Parathyroid adenoma (tissue), 2 donors: Measurements from ENCODE around the gene TRIM32.

ENCODE experiments used
- H2AFZ ChIP-seq: fragments of 300-600 bp; sonication (generic); one replicate; pipeline ENCODE4 v1.7.0; 2017; ENCODE audit warnings: antibody characterized with exemption, mild to moderate bottlenecking
- H3K27ac ChIP-seq: fragments of 300-600 bp; sonication (generic); one replicate; pipeline ENCODE4 v1.7.0; 2017
- H3K27me3 ChIP-seq: fragments of 300-600 bp; sonication (generic); one replicate; pipeline ENCODE4 v1.7.0; 2017; ENCODE audit warnings: low read length; ENCODE audit not compliant: control insufficient read depth, insufficient read depth
- H3K36me3 ChIP-seq: fragments of 300-600 bp; sonication (generic); one replicate; pipeline ENCODE4 v1.7.0; 2017; ENCODE audit warnings: low read length; ENCODE audit not compliant: control insufficient read depth, insufficient read depth
- H3K4me1 ChIP-seq: fragments of 300-600 bp; sonication (generic); one replicate; pipeline ENCODE4 v1.7.0; 2017; ENCODE audit warnings: control low read depth
- H3K4me2 ChIP-seq: fragments of 300-600 bp; sonication (generic); one replicate; pipeline ENCODE4 v1.7.0; 2017; ENCODE audit warnings: low read length
- H3K4me3 ChIP-seq: fragments of 300-600 bp; sonication (generic); one replicate; pipeline ENCODE4 v1.7.0; 2017; ENCODE audit warnings: low read depth, low read length
- H3K79me2 ChIP-seq: fragments of 300-600 bp; sonication (generic); one replicate; pipeline ENCODE4 v1.7.0; 2017; ENCODE audit warnings: control low read depth
- H3K9ac ChIP-seq: fragments of 300-600 bp; sonication (generic); one replicate; pipeline ENCODE4 v1.7.0; 2017; ENCODE audit warnings: mild to moderate bottlenecking
- H3K9me3 ChIP-seq: fragments of 300-600 bp; sonication (generic); one replicate; pipeline ENCODE4 v1.7.0; 2017; ENCODE audit warnings: low read length; ENCODE audit not compliant: control insufficient read depth
- TF ChIP-seq, protein P1 (sequence below): fragments of 300-600 bp; sonication (generic); IDR thresholded peaks from one replicate; pipeline ENCODE4 v1.7.0; 2017; ENCODE audit warnings: antibody characterized with exemption, mild to moderate bottlenecking
- donor health status: primary hyperparathyroidism.

TRIM32 gene

DNA sequence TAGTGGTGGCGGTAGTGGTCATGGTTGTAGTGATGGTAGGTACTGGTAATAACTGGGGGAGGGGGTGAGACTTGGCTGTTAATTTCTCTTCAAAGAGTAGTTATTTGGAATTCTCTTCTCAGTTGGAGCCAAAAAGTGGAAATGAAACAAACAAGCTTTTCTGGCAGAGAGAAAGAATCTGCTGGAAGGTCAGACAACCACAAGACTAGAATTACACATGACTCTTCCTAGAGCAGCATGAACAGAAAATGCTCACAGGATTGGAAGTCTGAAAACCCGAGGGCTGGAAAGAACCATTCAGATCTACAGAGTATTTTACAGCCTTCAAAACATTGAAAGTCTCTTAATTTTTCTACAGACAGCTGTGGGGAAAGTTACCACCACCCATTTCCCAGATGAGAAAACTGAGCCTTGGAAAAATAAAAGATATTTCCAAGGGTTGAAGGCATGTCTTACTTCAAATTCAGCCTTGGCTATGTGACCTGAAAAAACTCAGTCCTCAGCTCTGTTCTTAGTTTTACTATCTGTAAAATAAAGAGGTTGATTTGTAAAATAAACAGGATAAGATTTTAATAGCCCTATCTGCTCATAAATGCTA, 42.9 kb upstream of the TRIM32 start:
- Histone ChIP-seq H3K27ac (no peak overlapping the region), H3K27me3 (no peaks in the 10 kb centered on the region), H3K4me3 (no peak overlapping the region), H2AFZ (no peak overlapping the region), H3K9me3 (no peaks in the 10 kb centered on the region), H3K4me1 (peaks cover 5% of the 10 kb centered on the region), H3K9ac (no peak overlapping the region), H3K79me2 (no peaks in the 10 kb centered on the region), H3K36me3 (no peaks in the 10 kb centered on the region), H3K4me2 (no peak overlapping the region)
- TF ChIP-seq, protein P1, sequence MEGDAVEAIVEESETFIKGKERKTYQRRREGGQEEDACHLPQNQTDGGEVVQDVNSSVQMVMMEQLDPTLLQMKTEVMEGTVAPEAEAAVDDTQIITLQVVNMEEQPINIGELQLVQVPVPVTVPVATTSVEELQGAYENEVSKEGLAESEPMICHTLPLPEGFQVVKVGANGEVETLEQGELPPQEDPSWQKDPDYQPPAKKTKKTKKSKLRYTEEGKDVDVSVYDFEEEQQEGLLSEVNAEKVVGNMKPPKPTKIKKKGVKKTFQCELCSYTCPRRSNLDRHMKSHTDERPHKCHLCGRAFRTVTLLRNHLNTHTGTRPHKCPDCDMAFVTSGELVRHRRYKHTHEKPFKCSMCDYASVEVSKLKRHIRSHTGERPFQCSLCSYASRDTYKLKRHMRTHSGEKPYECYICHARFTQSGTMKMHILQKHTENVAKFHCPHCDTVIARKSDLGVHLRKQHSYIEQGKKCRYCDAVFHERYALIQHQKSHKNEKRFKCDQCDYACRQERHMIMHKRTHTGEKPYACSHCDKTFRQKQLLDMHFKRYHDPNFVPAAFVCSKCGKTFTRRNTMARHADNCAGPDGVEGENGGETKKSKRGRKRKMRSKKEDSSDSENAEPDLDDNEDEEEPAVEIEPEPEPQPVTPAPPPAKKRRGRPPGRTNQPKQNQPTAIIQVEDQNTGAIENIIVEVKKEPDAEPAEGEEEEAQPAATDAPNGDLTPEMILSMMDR: no peak

DNA sequence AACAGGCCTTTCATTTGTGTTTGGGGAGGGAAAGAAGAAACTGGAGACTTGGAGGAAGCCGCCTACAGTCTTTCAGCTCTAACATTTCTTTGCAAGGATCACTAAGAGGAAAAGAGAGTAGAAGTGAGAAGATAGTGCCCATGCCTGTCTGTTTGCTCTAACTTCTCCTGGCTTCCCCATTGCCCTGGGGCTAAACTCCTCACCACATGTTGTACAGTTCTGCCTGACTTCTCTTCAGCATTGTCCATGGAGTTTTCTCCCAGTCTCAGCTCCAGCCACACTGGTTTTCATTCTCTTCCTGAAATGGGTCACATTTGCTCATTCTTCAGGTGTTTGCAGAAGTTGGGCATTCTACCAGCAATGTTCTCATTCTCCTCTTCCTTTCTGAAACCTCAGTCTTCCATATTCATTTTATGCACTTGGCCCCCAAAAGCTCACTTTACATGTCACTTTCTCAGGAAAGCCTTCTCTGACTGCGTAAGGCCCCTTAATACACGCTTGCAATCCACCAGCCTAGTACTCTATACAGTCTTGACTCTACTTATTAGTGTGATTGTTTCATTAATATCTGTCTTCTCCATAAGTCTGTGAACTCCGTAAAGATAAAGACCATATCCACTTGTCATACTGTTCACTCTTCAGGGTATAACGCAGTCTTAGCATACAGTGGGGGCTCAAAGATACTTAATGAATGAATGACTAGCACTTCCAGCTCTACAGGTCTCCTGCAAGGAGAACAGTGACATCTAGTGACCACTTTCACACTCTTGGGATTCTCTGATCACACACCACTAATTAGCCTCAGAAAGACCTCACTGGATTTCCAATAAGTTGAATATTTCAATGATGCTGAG, 40.2 kb upstream of the TRIM32 start:
- no peaks in the 10 kb centered on the region for H3K27me3 ChIP-seq
- no peak overlapping the region for H3K4me2 ChIP-seq
- H3K79me2 ChIP-seq: no peaks in the 10 kb centered on the region
- H2AFZ ChIP-seq: no peak overlapping the region
- H3K36me3 ChIP-seq: no peaks in the 10 kb centered on the region
- no peak overlapping the region for H3K4me3 ChIP-seq
- H3K9ac ChIP-seq: no peak overlapping the region
- no peaks in the 10 kb centered on the region for H3K4me1 ChIP-seq
- TF ChIP-seq, protein P1: no peak
- H3K27ac ChIP-seq: no peak overlapping the region
- H3K9me3 ChIP-seq: no peaks in the 10 kb centered on the region

DNA sequence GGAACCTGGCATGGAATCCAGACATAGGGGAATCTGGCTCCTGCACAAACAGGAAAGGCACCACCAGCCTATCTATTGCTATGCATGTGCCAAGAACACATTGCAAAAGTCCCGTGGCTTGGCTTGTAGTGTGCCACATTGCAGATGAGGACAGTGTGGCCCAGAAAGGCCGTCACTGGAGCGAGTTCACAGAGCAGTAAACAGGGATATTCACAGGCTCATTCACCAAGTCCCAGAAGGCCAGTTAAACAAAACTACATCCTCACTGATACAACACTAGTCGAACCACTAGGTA, 39.6 kb upstream of the TRIM32 start:
- TF ChIP-seq, protein P1: no peak
- H3K79me2 ChIP-seq: no peaks in the 10 kb centered on the region
- no peaks in the 10 kb centered on the region for H3K36me3 ChIP-seq
- no peak overlapping the region for H3K27ac ChIP-seq
- no peaks in the 10 kb centered on the region for H3K27me3 ChIP-seq
- no peak overlapping the region for H2AFZ ChIP-seq
- H3K9me3 ChIP-seq: no peaks in the 10 kb centered on the region
- no peak overlapping the region for H3K4me3 ChIP-seq
- H3K4me1 ChIP-seq: no peaks in the 10 kb centered on the region
- H3K9ac ChIP-seq: no peak overlapping the region
- no peak overlapping the region for H3K4me2 ChIP-seq

DNA sequence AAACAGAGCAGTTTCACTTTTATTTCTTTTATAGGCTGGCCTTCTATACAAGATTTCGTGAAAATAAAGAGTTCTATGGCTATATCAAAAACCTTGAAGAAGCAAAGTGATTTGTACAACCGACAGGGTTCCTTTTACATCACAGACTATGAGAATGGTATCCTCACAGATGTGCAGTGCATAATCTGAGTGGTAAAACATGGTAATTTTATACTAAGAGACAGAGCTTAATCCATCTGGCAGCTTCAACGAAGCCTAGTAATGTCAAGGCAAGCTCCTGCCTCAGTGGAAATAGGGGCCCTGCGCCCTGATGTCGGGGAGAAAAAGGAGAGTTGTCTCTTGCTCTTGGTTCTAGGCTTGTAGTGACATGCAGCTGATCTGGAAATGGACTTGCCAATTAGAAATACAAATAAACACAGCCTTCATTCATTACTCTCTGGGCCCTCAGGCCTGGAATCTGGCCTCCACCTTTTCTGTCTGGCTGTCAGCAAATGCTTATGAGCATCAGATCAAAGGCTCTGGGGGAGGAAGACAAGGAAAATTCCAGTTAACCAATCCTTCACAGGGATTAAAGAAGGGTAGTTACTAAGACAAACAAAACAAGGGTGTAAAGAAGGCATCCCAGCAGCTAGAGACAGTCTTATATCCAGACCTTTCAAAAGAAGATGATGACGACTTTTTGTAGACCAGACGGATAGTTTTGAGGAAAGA, 33.6 kb upstream of the TRIM32 start:
- TF ChIP-seq, protein P1: no peak
- Histone ChIP-seq H2AFZ (no peak overlapping the region), H3K4me1 (no peaks in the 10 kb centered on the region), H3K79me2 (no peaks in the 10 kb centered on the region), H3K36me3 (no peaks in the 10 kb centered on the region), H3K4me3 (no peak overlapping the region), H3K9me3 (no peaks in the 10 kb centered on the region), H3K4me2 (no peak overlapping the region), H3K9ac (no peak overlapping the region), H3K27me3 (no peaks in the 10 kb centered on the region), H3K27ac (no peak overlapping the region)
